CD4-positive, alpha-beta T cell (primary cell): ENCODE results near the gene MRPL33. TPM values are rescaled to one million over a fixed set of nuclear protein-coding genes. Genes with fewer than 3 reads are reported as not detected.

Experiments
- ATAC-seq: fragments of 200-7000 bp; cut with Tn5 transposase; one replicate; pipeline ENCODE4 v1.10.0; 2022; ENCODE audit warnings: mild to moderate bottlenecking; ENCODE audit not compliant: poor library complexity
- CTCF ChIA-PET: fragments of 350-600 bp; sonication (Branson Sonifier 250); formaldehyde crosslinking; loops from one replicate; lab custom pipeline; 2021; ENCODE audit warnings: antibody characterized with exemption, inconsistent platforms; lab: Charles Lee
- POLR2A ChIA-PET: fragments of 350-600 bp; sonication (Branson Sonifier 250); formaldehyde crosslinking; loops from one replicate; lab custom pipeline; 2021; ENCODE audit warnings: antibody characterized with exemption, inconsistent platforms; lab: Charles Lee
- DNase-seq, 14 experiments: peaks; one replicate each; pipeline ENCODE4 v3.0.0-alpha.2; 2013 to 2020; ENCODE audit warnings: mixed read lengths in 2 of 14
- H3K27ac ChIP-seq, 2 donors: one replicate each; pipeline versions ENCODE4 v1.5.1 to v1.7.0; 2013; ENCODE audit warnings: low read length in 2 of 2, low read depth in 1 of 2, mild to moderate bottlenecking in 1 of 2
- H3K27me3 ChIP-seq, 2 experiments: 1 replicate in 1 of 2; 2 replicates in 1 of 2; pipeline versions ENCODE4 v1.6.1 to v1.7.0; 2013; ENCODE audit warnings: low read length in 2 of 2, control low read depth in 1 of 2, mild to moderate bottlenecking in 1 of 2, moderate library complexity in 1 of 2; ENCODE audit not compliant: insufficient read depth in 2 of 2, control insufficient read depth in 1 of 2
- H3K36me3 ChIP-seq: one replicate; pipeline ENCODE4 v1.6.1; 2013; ENCODE audit warnings: low read length, control low read depth; ENCODE audit not compliant: insufficient read depth
- H3K4me1 ChIP-seq: one replicate; pipeline ENCODE4 v1.6.1; 2013; ENCODE audit warnings: low read length, control low read depth; ENCODE audit not compliant: insufficient read depth
- H3K4me3 ChIP-seq: one replicate; pipeline ENCODE4 v1.5.1; 2013; ENCODE audit warnings: mild to moderate bottlenecking, low read length, moderate library complexity
- H3K9me3 ChIP-seq, 2 experiments: 1 replicate in 1 of 2; 2 replicates in 1 of 2; pipeline versions ENCODE4 v1.6.1 to v1.7.0; 2013; ENCODE audit warnings: low read length in 2 of 2, mild to moderate bottlenecking in 2 of 2, control low read depth in 1 of 2, moderate library complexity in 1 of 2; ENCODE audit not compliant: control insufficient read depth in 1 of 2, insufficient read depth in 1 of 2
- H3K27ac Mint-ChIP-seq: one replicate; pipeline ENCODE4 v1.8.0; 2020; ENCODE audit warnings: mixed read lengths
- H3K27me3 Mint-ChIP-seq: one replicate; pipeline ENCODE4 v1.8.0; 2021; ENCODE audit warnings: mixed read lengths
- H3K36me3 Mint-ChIP-seq: one replicate; pipeline ENCODE4 v1.8.0; 2021; ENCODE audit warnings: low read depth, mixed read lengths
- H3K4me1 Mint-ChIP-seq: one replicate; pipeline ENCODE4 v1.8.0; 2021; ENCODE audit warnings: low read depth, mixed read lengths
- H3K4me3 Mint-ChIP-seq: one replicate; pipeline ENCODE4 v1.8.0; 2020; ENCODE audit warnings: mild to moderate bottlenecking, mixed read lengths
- H3K9me3 Mint-ChIP-seq: one replicate; pipeline ENCODE4 v1.8.0; 2020; ENCODE audit warnings: mixed read lengths
- CTCF ChIP-seq: fragments of 200-600 bp; IDR thresholded peaks from one replicate; pipeline ENCODE4 v1.8.0; 2022; ENCODE audit warnings: antibody characterized with exemption, mild to moderate bottlenecking
- intact Hi-C, 2 experiments: fragments of 100-400 bp; cut with DNase I in 1 of 2; cut with micrococcal nuclease in 1 of 2; formaldehyde crosslinking; loops; one replicate each; pipeline versions ENCODE4 v1.15.1 to v1.9.0; 2023 to 2025; cut with DNase I, micrococcal nuclease
- total RNA-seq, 174 experiments: library from RNA in 2 of 174; stranded (reverse) in 2 of 174; gene quantifications; one replicate each; pipeline ENCODE4 v1.2.3 and lab custom pipeline; 2021 to 2026

MRPL33 gene
- total RNA-seq, 2 experiments from 2014 or later: 33.1 to 37.2 TPM

DNA sequence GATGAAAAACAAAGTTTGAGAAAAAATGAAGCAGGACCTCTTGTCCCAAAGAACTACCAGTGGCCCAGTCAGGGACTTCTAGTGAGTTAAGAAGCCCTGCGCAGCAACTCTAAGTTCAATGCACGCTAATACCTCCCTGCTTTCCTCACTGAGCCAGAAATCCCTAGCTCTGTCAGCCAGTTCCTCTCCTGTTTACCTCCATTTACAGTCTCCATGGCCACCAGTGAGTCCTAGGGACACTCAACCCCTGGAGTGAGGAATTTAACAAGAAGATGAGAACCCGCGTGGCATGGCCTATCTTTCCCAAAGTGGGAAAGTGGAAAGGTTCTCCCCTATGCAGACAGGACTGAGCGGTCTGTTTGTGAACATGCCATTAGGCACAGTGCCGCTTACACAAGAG, 31.0 kb downstream of the MRPL33 start:
- Histone ChIP-seq H3K4me3 (no peak overlapping the region), H3K36me3 (no peaks in the 10 kb centered on the region), H3K27me3 (no peaks in the 10 kb centered on the region), H3K4me1 (no peaks in the 10 kb centered on the region), H3K27ac (no peak overlapping the region), H3K9me3 (no peaks in the 10 kb centered on the region)
- no peak overlapping the region for H3K4me3 Mint-ChIP-seq
- H3K9me3 Mint-ChIP-seq: no peaks in the 10 kb centered on the region
- POLR2A ChIA-PET: no interaction called here
- no peak for ATAC-seq
- intact Hi-C loops: no loop called here
- no peaks in the 10 kb centered on the region for H3K4me1 Mint-ChIP-seq
- DNase-seq: no peak
- TF ChIP-seq CTCF: no peak
- H3K27me3 Mint-ChIP-seq: no peaks in the 10 kb centered on the region
- CTCF ChIA-PET: no interaction called here
- no peaks in the 10 kb centered on the region for H3K36me3 Mint-ChIP-seq
- no peak overlapping the region for H3K27ac Mint-ChIP-seq

- H3K9me3 Mint-ChIP-seq: no peaks in the 10 kb centered on the region
- Histone ChIP-seq H3K27ac (no peak overlapping the region), H3K9me3 (no peaks in the 10 kb centered on the region), H3K4me1 (no peaks in the 10 kb centered on the region), H3K4me3 (no peak overlapping the region), H3K36me3 (no peaks in the 10 kb centered on the region), H3K27me3 (no peaks in the 10 kb centered on the region)
- no peaks in the 10 kb centered on the region for H3K27me3 Mint-ChIP-seq
- ChIA-PET POLR2A (no interaction called here), CTCF (no interaction called here)
- ATAC-seq (no peak), DNase-seq (no peak)
- no peak overlapping the region for H3K4me3 Mint-ChIP-seq
- H3K27ac Mint-ChIP-seq: no peak overlapping the region
- no peaks in the 10 kb centered on the region for H3K4me1 Mint-ChIP-seq
- intact Hi-C loops: no loop called here
- no peaks in the 10 kb centered on the region for H3K36me3 Mint-ChIP-seq
- TF ChIP-seq CTCF: no peak
Measured at GRCh38 chr2:27803046-27803445, 31.5 kb downstream of the MRPL33 start.

- Histone ChIP-seq H3K9me3 (no peaks in the 10 kb centered on the region), H3K4me1 (no peaks in the 10 kb centered on the region), H3K36me3 (no peaks in the 10 kb centered on the region), H3K27ac (no peak overlapping the region), H3K4me3 (no peak overlapping the region), H3K27me3 (no peaks in the 10 kb centered on the region)
- H3K4me3 Mint-ChIP-seq: no peak overlapping the region
- ATAC-seq: no peak
- ChIA-PET POLR2A (no interaction called here), CTCF (interaction anchor here (0.6 to 1.4 kb wide), 2 partner anchors 11 to 46 kb away, joined by 3 to 4 read pairs; no protein-coding TSS in a partner anchor)
- H3K36me3 Mint-ChIP-seq: no peaks in the 10 kb centered on the region
- intact Hi-C loops: no loop called here
- TF ChIP-seq CTCF: no peak
- H3K4me1 Mint-ChIP-seq: no peaks in the 10 kb centered on the region
- no peaks in the 10 kb centered on the region for H3K27me3 Mint-ChIP-seq
- H3K9me3 Mint-ChIP-seq: no peaks in the 10 kb centered on the region
- DNase-seq: no peak
- H3K27ac Mint-ChIP-seq: no peak overlapping the region
Measured at GRCh38 chr2:27804146-27804545, 32.6 kb downstream of the MRPL33 start.
